GM12878 (cell line): Measurements from ENCODE around the gene POLA2. TPM values are rescaled to one million over a fixed set of nuclear protein-coding genes. Genes with fewer than 3 reads are reported as not detected.

ENCODE experiments used
- ATAC-seq: fragments of 200-7000 bp; cut with Tn5 transposase; 3 replicates; pipeline ENCODE4 v1.9.1; 2020; ENCODE audit warnings: mild to moderate bottlenecking, moderate library complexity
- BruUV-seq: library from RNA; stranded (reverse); fragments of 400-500 nt; replicated peaks from 2 replicates; lab custom pipeline; 2021; lab: Mats Ljungman, UMichigan
- CTCF ChIA-PET: fragments of 300-600 bp; sonication (Branson Sonifier 250); formaldehyde crosslinking; extraction: SDS; loops from one replicate; lab custom pipeline; 2021; ENCODE audit warnings: inconsistent platforms; lab: Yijun Ruan, JAX
- POLR2A ChIA-PET: fragments of 350-600 bp; formaldehyde crosslinking; extraction: SDS; loops from one replicate; lab custom pipeline; 2021; ENCODE audit warnings: inconsistent platforms; lab: Charles Lee
- RAD21 ChIA-PET: fragments of 300-600 bp; sonication (Branson Sonifier 250); formaldehyde crosslinking; loops from one replicate; lab custom pipeline; 2023; ENCODE audit warnings: antibody characterized with exemption; ENCODE audit not compliant: unreplicated experiment; lab: Charles Lee
- SMC1A ChIA-PET: fragments of 300-600 bp; sonication (Branson Sonifier 250); formaldehyde crosslinking; loops from one replicate; lab custom pipeline; 2023; ENCODE audit not compliant: unreplicated experiment, uncharacterized antibody; lab: Charles Lee
- DNase-seq: peaks from one replicate; pipeline ENCODE4 v3.0.0-alpha.2; 2011; ENCODE audit warnings: low read depth, low spot score
- FAIRE-seq: peaks from 3 replicates; lab custom pipeline; 2011; peaks lifted over from hg19 to GRCh38; lab: Jason Lieb, UNC
- H2AFZ ChIP-seq: 2 replicates; pipeline ENCODE4 v1.6.0; 2011; ENCODE audit warnings: low read depth, low read length, control low read depth; ENCODE audit not compliant: control insufficient read depth
- H3K27ac ChIP-seq: 2 replicates; pipeline ENCODE4 v1.5.1; 2011; ENCODE audit warnings: control low read depth; ENCODE audit not compliant: control insufficient read depth, insufficient read depth
- H3K27me3 ChIP-seq, 2 experiments: replicated peaks in 1 of 2; 2 replicates each; pipeline versions ENCODE4 v1.6.0 to v1.6.1; 2011; ENCODE audit warnings: low read length in 1 of 2; ENCODE audit not compliant: control insufficient read depth in 2 of 2, insufficient read depth in 2 of 2
- H3K36me3 ChIP-seq, 2 experiments: 2 replicates each; pipeline ENCODE4 v1.5.1; 2011; ENCODE audit warnings: low read length in 1 of 2; ENCODE audit not compliant: control insufficient read depth in 2 of 2, insufficient read depth in 2 of 2
- H3K4me1 ChIP-seq: 2 replicates; pipeline ENCODE4 v1.6.1; 2011; ENCODE audit warnings: mild to moderate bottlenecking, low read length, moderate library complexity, mixed read lengths; ENCODE audit not compliant: control insufficient read depth, insufficient read depth
- H3K4me2 ChIP-seq: 2 replicates; pipeline ENCODE4 v1.6.0; 2011; ENCODE audit warnings: control low read depth; ENCODE audit not compliant: control insufficient read depth, insufficient read depth
- H3K4me3 ChIP-seq: fragments of 200-600 bp; sonication (generic); 2 replicates; pipeline ENCODE4 v1.5.1; 2016
- H3K79me2 ChIP-seq: 2 replicates; pipeline ENCODE4 v1.6.0; 2011; ENCODE audit warnings: low read length; ENCODE audit not compliant: control insufficient read depth, insufficient read depth
- H3K9ac ChIP-seq: 2 replicates; pipeline ENCODE4 v1.8.0; 2011; ENCODE audit warnings: low read length, control low read depth, mixed read lengths; ENCODE audit not compliant: control insufficient read depth, insufficient read depth
- H3K9me3 ChIP-seq: replicated peaks from 3 replicates; pipeline ENCODE4 v1.5.1; 2011; ENCODE audit warnings: mild to moderate bottlenecking, low read length; ENCODE audit not compliant: control insufficient read depth, insufficient read depth
- H4K20me1 ChIP-seq: 2 replicates; pipeline ENCODE4 v1.6.0; 2011; ENCODE audit not compliant: control insufficient read depth, insufficient read depth
- BRCA1 ChIP-seq: IDR thresholded peaks from 2 replicates; pipeline ENCODE4 v1.6.1; 2011; ENCODE audit warnings: low read depth, low read length, improper control_type of control experiment
- RBBP5 ChIP-seq: fragments of 200-600 bp; sonication (generic); conservative IDR thresholded peaks from 2 replicates; pipeline ENCODE4 v1.6.1; 2016
- WGBS: methylation state at CpG from one replicate; pipeline ENCODE4 v1.1.6; 2016; ENCODE audit warnings: low lambda C conversion rate; ENCODE audit not compliant: insufficient replicate concordance, insufficient coverage; ENCODE audit errors: missing lambda C conversion rate; 5-methylcytosine and 5-hydroxymethylcytosine counted together
- in situ Hi-C: fragments of 300-500 bp; cut with MboI; formaldehyde crosslinking; loops from 9 replicates; pipeline ENCODE4 v1.14.3; 2018; ENCODE audit warnings: mixed read lengths
- intact Hi-C: fragments of 100-400 bp; cut with micrococcal nuclease; formaldehyde crosslinking; loops from one replicate; pipeline ENCODE4 v1.14.2; 2022; ENCODE audit not compliant: unreplicated experiment
- polyA plus RNA-seq, 11 experiments: library from polyadenylated mRNA; depleted of rRNA in 4 of 11; unstranded in 6 of 11; stranded (reverse) in 5 of 11; fragments of >200 nt; fragmentation: Nextera tagmentation in 4 of 11; fragmentation: Illumina TruSeq in 1 of 11; extraction: Ambion mirVana in 4 of 11; extraction: Trizol in 1 of 11; gene quantifications; 1 replicate in 1 of 11; 2 replicates in 10 of 11; pipeline versions ENCODE4 v1.2.1 to v1.2.3, GENCODE V29; 2011 to 2016; ENCODE audit warnings: inconsistent platforms in 2 of 11, missing spikeins in 2 of 11, low read depth in 1 of 11
- total RNA-seq, 4 experiments: library from RNA; depleted of rRNA in 3 of 4; stranded (reverse); fragments of >200 nt in 3 of 4; fragmentation: Illumina TruSeq in 1 of 4; extraction: Trizol in 1 of 4; gene quantifications; 2 replicates each; pipeline versions ENCODE4 v1.2.1 to v1.2.3, GENCODE V29; 2013 to 2021
- TF ChIP-seq, protein P1 (sequence below): fragments of 450-650 bp; IDR thresholded peaks from 2 replicates; pipeline ENCODE4 v1.6.1; 2017; ENCODE audit warnings: mild to moderate bottlenecking

POLA2 gene
- total and polyA plus RNA-seq, 10 of the 15 experiments (the other 5 are each of a cell fraction or from before 2014, with no cell fraction given), result 4.2 to 121 (median 56.2) TPM

DNA sequence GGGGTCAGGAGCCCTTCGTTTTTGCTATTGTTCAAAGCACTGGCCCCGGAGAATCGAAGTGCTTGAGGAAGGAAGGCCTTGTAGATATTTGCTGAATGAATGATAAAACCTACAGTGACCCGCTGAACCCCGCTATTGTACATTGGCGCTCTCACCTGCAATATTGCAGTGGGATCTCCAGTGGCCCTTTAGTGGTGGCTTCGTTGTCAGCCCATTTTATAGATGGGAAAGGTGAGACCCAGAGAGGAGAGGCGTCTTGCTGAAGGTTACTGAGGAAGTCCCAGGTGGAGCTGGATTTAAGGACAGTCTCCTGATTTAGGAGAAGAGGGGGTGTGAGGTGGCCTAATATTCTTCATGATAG is 54.1 kb downstream of the POLA2 start:
- H3K27ac ChIP-seq, result no peak overlapping the region
- no peak for FAIRE-seq
- POLR2A ChIA-PET, result interaction anchor here (1.1 to 3.1 kb wide), 6 partner anchors 13 to 91 kb away, joined by 3 to 29 read pairs (median 7); no protein-coding TSS in a partner anchor
- no peak for DNase-seq
- TF ChIP-seq RBBP5, result no peak
- TF ChIP-seq, protein P1, sequence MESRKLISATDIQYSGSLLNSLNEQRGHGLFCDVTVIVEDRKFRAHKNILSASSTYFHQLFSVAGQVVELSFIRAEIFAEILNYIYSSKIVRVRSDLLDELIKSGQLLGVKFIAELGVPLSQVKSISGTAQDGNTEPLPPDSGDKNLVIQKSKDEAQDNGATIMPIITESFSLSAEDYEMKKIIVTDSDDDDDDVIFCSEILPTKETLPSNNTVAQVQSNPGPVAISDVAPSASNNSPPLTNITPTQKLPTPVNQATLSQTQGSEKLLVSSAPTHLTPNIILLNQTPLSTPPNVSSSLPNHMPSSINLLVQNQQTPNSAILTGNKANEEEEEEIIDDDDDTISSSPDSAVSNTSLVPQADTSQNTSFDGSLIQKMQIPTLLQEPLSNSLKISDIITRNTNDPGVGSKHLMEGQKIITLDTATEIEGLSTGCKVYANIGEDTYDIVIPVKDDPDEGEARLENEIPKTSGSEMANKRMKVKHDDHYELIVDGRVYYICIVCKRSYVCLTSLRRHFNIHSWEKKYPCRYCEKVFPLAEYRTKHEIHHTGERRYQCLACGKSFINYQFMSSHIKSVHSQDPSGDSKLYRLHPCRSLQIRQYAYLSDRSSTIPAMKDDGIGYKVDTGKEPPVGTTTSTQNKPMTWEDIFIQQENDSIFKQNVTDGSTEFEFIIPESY, result peak; percentile 96
- TF ChIP-seq BRCA1, result no peak
- TF ChIP-seq, all 136 proteins: peak for 1
- no peaks in the 10 kb centered on the region for H3K9me3 ChIP-seq
- intact Hi-C loops (loop anchor here (1.0 to 5.0 kb wide), 4 partner anchors 41 to 196 kb away; no protein-coding TSS in a partner anchor), in situ Hi-C loops (no loop called here)
- H3K9ac ChIP-seq, result no peak overlapping the region
- SMC1A ChIA-PET, result interaction anchor here (0.6 to 11.6 kb wide), 15 partner anchors 9 to 468 kb away, joined by 3 to 180 read pairs (median 4); partner anchors contain the start of genes DPF2 and POLA2
- RAD21 ChIA-PET, result interaction anchor here (0.7 to 7.9 kb wide), 23 partner anchors 10 to 468 kb away, joined by 3 to 254 read pairs (median 5); partner anchors contain the start of genes CAPN1, DPF2, POLA2 and TM7SF2
- CTCF ChIA-PET, result interaction anchor here (0.7 to 15.4 kb wide), 36 partner anchors 9 to 476 kb away, joined by 3 to 351 read pairs (median 6); partner anchors contain the start of genes CDCA5, DPF2, POLA2 and TM7SF2
- H2AFZ ChIP-seq, result no peak overlapping the region
- no peaks in the 10 kb centered on the region for H3K79me2 ChIP-seq
- no TSS peak for BruUV-seq
- H3K27me3 ChIP-seq, result peaks cover 0 to 1% of the 10 kb centered on the region in 2 experiments; a peak in 2 of 4 replicates
- ATAC-seq, result no peak
- H3K4me1 ChIP-seq, result no peaks in the 10 kb centered on the region
- H3K36me3 ChIP-seq, result no peaks in the 10 kb centered on the region
- H3K4me2 ChIP-seq, result peak overlapping the region; percentile 80; the same call in 1 of the 2 replicates
- WGBS, result 20% methylated on average over 8 of the region's 8 CpGs
- no peaks in the 10 kb centered on the region for H4K20me1 ChIP-seq
- peak overlapping the region; percentile 95; the same call in 1 of the 2 replicates for H3K4me3 ChIP-seq
